ENCODE results near the gene EXOC3L4. TPM values are rescaled to one million over a fixed set of nuclear protein-coding genes. Genes with fewer than 3 reads are reported as not detected.

EXOC3L4 gene
- polyA plus RNA-seq, 1 of the 3 experiments (the other 2 are of a cell fraction), result 0.46 TPM

- no peak for TF ChIP-seq TEAD4 (IDR thresholded peaks at IDR 0.05; ENCODE audit: borderline replicate concordance, insufficient read depth)
- TF ChIP-seq USF2 (IDR thresholded peaks at IDR 0.05; ENCODE audit: borderline replicate concordance, low read depth, low read length), result no peak
- TF ChIP-seq GABPA (IDR thresholded peaks at IDR 0.05; ENCODE audit: low read depth), result no peak
- TF ChIP-seq MXI1 (IDR thresholded peaks at IDR 0.05; ENCODE audit: low read depth, low read length), result no peak
- TF ChIP-seq IRF3 (IDR thresholded peaks at IDR 0.05; ENCODE audit: low read depth, low read length), result no peak
- no peak for TF ChIP-seq RFX5 (IDR thresholded peaks at IDR 0.05; ENCODE audit: low read length)
- no peak for TF ChIP-seq POLR2AphosphoS5 (IDR thresholded peaks at IDR 0.05; ENCODE audit: low read depth, low read length)
- no peak for TF ChIP-seq JUND (IDR thresholded peaks at IDR 0.05)
- TF ChIP-seq RXRA (IDR thresholded peaks at IDR 0.05; ENCODE audit: borderline replicate concordance, low read depth), result no peak
- no peak overlapping the region for H3K9ac ChIP-seq
- peaks cover 45% of the 10 kb centered on the region for H3K79me2 ChIP-seq (ENCODE audit: insufficient read depth)
- H3K4me1 ChIP-seq (ENCODE audit: control insufficient read depth in 1 of 2, insufficient read depth in 2 of 2, low read depth in 1 of 2, low read length in 1 of 2), result peaks cover 23 to 26% of the 10 kb centered on the region in 2 experiments; a peak in 3 of 4 replicates
- H3K27me3 ChIP-seq (ENCODE audit: insufficient read depth), result no peaks in the 10 kb centered on the region
- ChIA-PET POLR2A (interaction anchor here (0.6 kb wide), 1 partner anchor 10 kb away, joined by 3 read pairs; no protein-coding TSS in a partner anchor), CTCF (interaction anchor here (1.0 to 1.4 kb wide), 2 partner anchors 83 to 233 kb away, joined by 3 to 4 read pairs; no protein-coding TSS in a partner anchor)
- peaks cover 2 to 13% of the 10 kb centered on the region in 2 experiments for H3K36me3 ChIP-seq (replicated peaks in 1 of 2; ENCODE audit: control insufficient read depth in 1 of 2, insufficient read depth in 2 of 2, low read length in 1 of 2)
- H3K9me2 ChIP-seq, result no peaks in the 10 kb centered on the region
- H3K4me2 ChIP-seq, result peak overlapping the region; percentile 94
- DNase-seq, result no peak
- H4K20me1 ChIP-seq (ENCODE audit: insufficient read depth), result peaks cover 18% of the 10 kb centered on the region
- H3K27ac ChIP-seq (ENCODE audit: low read depth in 2 of 2, low read length in 1 of 2), result no peak overlapping the region
- WGBS (ENCODE audit: low lambda C conversion rate), result 78% methylated on average over 4 of the region's 5 CpGs
- no peak overlapping the region for H2AFZ ChIP-seq (ENCODE audit: low read depth)
- peaks cover 10% of the 10 kb centered on the region for H3F3A ChIP-seq (replicated peaks; ENCODE audit: insufficient read depth)
- no peak overlapping the region; a peak in 1 of 4 replicates for H3K4me3 ChIP-seq (ENCODE audit: low read depth in 2 of 2, low read length in 1 of 2)
- no peaks in the 10 kb centered on the region for H3K9me3 ChIP-seq
Observed at GRCh38 chr14:103059556-103059955, 35.0 kb upstream of the EXOC3L4 start.

GRCh38 chr14:103061482-103061976 is 33.0 kb upstream of the EXOC3L4 start:
- peaks cover 0 to 3% of the 10 kb centered on the region in 2 experiments for H3K36me3 ChIP-seq (replicated peaks in 1 of 2; ENCODE audit: control insufficient read depth in 1 of 2, insufficient read depth in 2 of 2, low read length in 1 of 2)
- H3F3A ChIP-seq (replicated peaks; ENCODE audit: insufficient read depth), result peaks cover 10% of the 10 kb centered on the region
- no peak overlapping the region for H3K4me2 ChIP-seq
- H3K27ac ChIP-seq (ENCODE audit: low read depth in 2 of 2, low read length in 1 of 2), result no peak overlapping the region
- ChIA-PET CTCF (no interaction called here), POLR2A (no interaction called here)
- 89% methylated on average over 6 of the region's 6 CpGs for WGBS (ENCODE audit: low lambda C conversion rate)
- H2AFZ ChIP-seq (ENCODE audit: low read depth), result no peak overlapping the region
- no peak overlapping the region for H3K4me3 ChIP-seq (ENCODE audit: low read depth in 2 of 2, low read length in 1 of 2)
- no peak for TF ChIP-seq REST (IDR thresholded peaks at IDR 0.05; ENCODE audit: low read depth, low read length)
- no peak for TF ChIP-seq GABPA (IDR thresholded peaks at IDR 0.05; ENCODE audit: low read depth)
- no peak for TF ChIP-seq EZH2phosphoT487 (IDR thresholded peaks at IDR 0.05; ENCODE audit: borderline replicate concordance, low read depth)
- no peak for TF ChIP-seq RFX5 (IDR thresholded peaks at IDR 0.05; ENCODE audit: low read length)
- TF ChIP-seq SMC3 (IDR thresholded peaks at IDR 0.05; ENCODE audit: low read depth, low read length), result no peak
- TF ChIP-seq GATA2 (CRISPR knock-in tag; IDR thresholded peaks at IDR 0.05), result no peak
- no peak for TF ChIP-seq TCF12 (IDR thresholded peaks at IDR 0.05)
- no peak for TF ChIP-seq FOXJ3 (CRISPR knock-in tag; IDR thresholded peaks at IDR 0.05)
- TF ChIP-seq NRF1 (IDR thresholded peaks at IDR 0.05; ENCODE audit: low read depth, low read length), result no peak
- no peaks in the 10 kb centered on the region for H3K9me3 ChIP-seq
- H3K27me3 ChIP-seq (ENCODE audit: insufficient read depth), result no peaks in the 10 kb centered on the region
- no peaks in the 10 kb centered on the region for H4K20me1 ChIP-seq (ENCODE audit: insufficient read depth)
- no peak overlapping the region for H3K9ac ChIP-seq
- no peak for DNase-seq
- H3K9me2 ChIP-seq, result no peaks in the 10 kb centered on the region
- H3K4me1 ChIP-seq (ENCODE audit: control insufficient read depth in 1 of 2, insufficient read depth in 2 of 2, low read depth in 1 of 2, low read length in 1 of 2), result peaks cover 11 to 14% of the 10 kb centered on the region in 2 experiments; a peak in 2 of 4 replicates
- H3K79me2 ChIP-seq (ENCODE audit: insufficient read depth), result peaks cover 27% of the 10 kb centered on the region

Measured in SK-N-SH (cell line).